NB4 (cell line): Measurements from ENCODE around the gene PTCH2.
"Not testable (repeated sequence)": the region's sequence is repeated elsewhere in the genome, so short reads cannot be mapped to it uniquely, and the experiment has no call there.

Experiments
- MYC ChIP-seq: IDR thresholded peaks from 2 replicates; pipeline ENCODE4 v1.6.1; 2011; ENCODE audit warnings: low read depth, low read length
- POLR2A ChIP-seq: IDR thresholded peaks from 2 replicates; pipeline ENCODE4 v1.6.1; 2011; ENCODE audit warnings: mild to moderate bottlenecking; ENCODE audit not compliant: insufficient read length; ENCODE audit errors: extremely low read depth
- TF ChIP-seq, protein P1 (sequence below): IDR thresholded peaks from one replicate; pipeline ENCODE4 v1.5.1; 2012; ENCODE audit warnings: low read depth, low read length
- TF ChIP-seq, protein P2 (sequence below): IDR thresholded peaks from 2 replicates; pipeline ENCODE4 v1.6.1; 2011; ENCODE audit warnings: low read depth, low read length

DNA sequence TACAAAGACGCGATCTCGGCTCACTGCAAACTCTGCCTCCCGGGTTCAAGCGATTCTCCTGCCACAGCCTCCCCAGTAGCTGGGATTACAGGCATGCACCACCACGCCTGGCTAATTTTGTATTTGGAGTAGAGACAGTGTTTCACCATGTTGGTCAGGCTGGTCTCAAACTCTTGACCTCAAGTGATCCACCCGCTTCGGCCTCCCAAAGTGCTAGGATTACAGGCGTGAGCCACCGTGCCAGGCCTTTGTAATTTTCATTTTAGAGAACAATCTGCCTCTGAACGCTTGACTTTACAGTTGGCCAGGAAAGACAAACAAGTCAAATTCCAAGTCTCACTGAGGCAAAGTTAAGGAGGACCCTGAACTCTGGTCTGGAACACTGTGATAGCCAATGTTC lies 4.8 kb downstream of the PTCH2 start:
- TF ChIP-seq, protein P1, sequence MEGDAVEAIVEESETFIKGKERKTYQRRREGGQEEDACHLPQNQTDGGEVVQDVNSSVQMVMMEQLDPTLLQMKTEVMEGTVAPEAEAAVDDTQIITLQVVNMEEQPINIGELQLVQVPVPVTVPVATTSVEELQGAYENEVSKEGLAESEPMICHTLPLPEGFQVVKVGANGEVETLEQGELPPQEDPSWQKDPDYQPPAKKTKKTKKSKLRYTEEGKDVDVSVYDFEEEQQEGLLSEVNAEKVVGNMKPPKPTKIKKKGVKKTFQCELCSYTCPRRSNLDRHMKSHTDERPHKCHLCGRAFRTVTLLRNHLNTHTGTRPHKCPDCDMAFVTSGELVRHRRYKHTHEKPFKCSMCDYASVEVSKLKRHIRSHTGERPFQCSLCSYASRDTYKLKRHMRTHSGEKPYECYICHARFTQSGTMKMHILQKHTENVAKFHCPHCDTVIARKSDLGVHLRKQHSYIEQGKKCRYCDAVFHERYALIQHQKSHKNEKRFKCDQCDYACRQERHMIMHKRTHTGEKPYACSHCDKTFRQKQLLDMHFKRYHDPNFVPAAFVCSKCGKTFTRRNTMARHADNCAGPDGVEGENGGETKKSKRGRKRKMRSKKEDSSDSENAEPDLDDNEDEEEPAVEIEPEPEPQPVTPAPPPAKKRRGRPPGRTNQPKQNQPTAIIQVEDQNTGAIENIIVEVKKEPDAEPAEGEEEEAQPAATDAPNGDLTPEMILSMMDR: not testable (repeated sequence)
- not testable (repeated sequence) for TF ChIP-seq MYC, POLR2A
- TF ChIP-seq, protein P2, sequence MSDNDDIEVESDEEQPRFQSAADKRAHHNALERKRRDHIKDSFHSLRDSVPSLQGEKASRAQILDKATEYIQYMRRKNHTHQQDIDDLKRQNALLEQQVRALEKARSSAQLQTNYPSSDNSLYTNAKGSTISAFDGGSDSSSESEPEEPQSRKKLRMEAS: not testable (repeated sequence)
